Stimulated activated CD8-positive, alpha-beta memory T cell treated with anti-CD3 and anti-CD28 coated beads, Interleukin-7, amount 100 ng/mL, for 4 hours (primary cell): ENCODE measurements around the gene MYO1D.

Source experiments
- DNase-seq, 2 donors: peaks; one replicate each; pipeline ENCODE4 v3.0.0-alpha.2; 2020; ENCODE audit warnings: low read depth in 2 of 2

MYO1D gene

DNA sequence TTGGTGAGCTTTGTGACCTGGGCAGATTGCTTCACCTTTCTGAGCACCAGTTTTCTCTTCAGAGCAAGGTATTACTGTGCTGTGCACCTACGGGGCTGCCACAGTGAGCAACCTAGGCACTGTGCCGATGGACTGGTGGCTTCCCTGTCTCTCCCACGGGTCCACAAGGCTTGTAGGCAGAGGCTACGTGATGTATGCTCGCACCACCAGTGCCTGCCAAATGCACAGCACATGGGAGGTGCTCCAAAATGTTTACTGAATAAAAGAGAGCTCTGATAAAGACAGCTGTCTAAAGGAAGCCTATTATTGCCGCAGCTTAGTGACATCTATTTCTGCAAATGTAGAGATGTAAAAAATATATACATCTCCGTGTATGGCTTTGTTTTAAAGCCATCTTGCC is 251.0 kb downstream of the MYO1D start:
- DNase-seq: no peak

DNA sequence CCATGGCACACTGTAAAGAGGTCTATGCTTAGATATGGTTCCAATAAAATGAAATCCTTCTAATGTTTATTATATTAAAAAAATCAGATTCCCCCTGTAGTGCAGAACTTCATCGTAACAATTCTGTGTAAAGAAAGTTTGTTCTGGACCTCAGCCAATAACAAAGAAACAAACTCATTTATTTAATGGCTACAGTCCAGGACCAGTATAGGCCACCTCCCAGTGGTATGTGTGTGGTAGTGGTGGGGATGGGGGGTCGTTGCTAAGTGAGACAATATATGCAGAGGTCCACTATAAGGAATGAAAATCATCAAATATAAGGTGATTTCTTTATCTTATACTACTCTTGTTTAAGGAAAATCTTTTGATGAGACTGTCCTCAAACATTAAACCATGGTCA is 253.7 kb downstream of the MYO1D start:
- DNase-seq: no peak

- DNase-seq: no peak
Measured at GRCh38 chr17:32622540-32622939, 254.4 kb downstream of the MYO1D start.

DNA sequence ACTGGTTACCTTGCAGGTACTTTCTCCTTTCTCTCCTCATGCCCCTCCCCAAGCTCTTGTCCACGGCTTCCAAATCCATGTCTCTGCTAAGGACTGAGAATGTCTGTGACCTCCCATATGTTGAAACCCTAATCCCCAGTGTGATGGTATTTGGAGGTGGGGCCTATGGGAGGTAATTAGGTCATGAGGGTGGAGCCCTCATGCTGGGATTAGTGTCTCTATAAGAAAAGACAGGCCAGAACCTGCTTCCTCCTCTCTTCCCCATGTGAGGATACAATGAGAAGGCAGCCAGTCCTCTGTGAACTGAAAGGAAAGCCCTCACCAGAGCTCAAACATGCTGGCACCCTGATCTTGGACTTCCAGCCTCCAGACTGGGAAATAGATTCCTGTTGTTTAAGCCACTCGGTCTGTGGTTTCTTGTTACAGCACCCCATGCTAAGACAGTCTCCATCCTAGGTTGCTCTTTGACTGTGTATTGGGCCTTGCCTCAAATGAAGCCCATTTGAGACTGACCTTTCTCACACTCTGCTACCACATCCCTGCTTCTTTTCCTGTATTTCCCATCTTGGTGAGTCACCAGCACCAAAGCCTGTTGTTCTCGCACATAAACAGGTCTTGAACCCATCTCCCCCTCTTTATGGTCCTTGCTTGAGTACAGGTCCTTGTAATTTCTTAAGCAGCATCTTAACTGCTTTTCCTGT is 255.2 kb downstream of the MYO1D start:
- DNase-seq: no peak

DNA sequence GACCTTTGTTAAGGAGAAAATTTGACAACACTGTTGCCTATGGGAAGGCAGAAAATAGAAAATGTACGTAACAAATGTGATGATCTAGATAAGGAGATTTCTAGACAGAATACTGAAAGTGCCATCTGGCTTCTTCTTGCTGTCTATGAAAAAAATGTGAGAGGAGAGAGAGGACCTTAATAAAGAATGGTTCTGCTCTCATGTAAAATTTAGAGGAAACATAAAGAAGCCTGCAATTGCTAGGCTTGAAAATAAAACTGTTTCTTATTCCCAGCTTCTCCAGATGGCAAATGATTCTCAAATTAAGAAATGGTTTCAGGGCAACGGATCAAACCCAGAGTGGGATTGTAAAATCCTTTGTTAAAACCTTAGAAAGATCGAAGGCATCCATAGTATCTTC is 261.6 kb downstream of the MYO1D start:
- DNase-seq: no peak

DNA sequence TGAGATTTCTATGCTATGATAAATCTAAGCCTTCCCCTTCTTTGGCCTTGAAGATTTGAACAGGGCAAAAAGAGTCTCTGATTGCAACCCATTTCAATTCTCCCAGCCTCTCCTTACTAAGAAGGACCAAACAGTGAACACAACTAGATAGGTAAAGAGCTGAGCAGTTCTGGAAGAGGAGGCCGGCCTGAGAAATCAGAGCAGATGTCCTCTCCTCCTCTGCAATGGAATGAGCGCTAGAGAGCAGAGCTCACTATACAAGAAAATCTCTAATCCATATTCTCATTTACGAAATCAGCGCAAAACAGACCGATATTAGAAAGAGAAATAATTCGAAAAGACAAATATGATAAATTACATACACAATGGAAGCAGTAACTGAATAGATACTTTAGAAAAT is 266.0 kb downstream of the MYO1D start:
- DNase-seq: no peak

GRCh38 chr17:32609884-32610650 is 266.9 kb downstream of the MYO1D start:
- no peak for DNase-seq

GRCh38 chr17:32609085-32609484 is 267.8 kb downstream of the MYO1D start:
- DNase-seq: peak; percentile 36 to 43

GRCh38 chr17:32608267-32608666 is 268.7 kb downstream of the MYO1D start:
- DNase-seq: no peak

DNA sequence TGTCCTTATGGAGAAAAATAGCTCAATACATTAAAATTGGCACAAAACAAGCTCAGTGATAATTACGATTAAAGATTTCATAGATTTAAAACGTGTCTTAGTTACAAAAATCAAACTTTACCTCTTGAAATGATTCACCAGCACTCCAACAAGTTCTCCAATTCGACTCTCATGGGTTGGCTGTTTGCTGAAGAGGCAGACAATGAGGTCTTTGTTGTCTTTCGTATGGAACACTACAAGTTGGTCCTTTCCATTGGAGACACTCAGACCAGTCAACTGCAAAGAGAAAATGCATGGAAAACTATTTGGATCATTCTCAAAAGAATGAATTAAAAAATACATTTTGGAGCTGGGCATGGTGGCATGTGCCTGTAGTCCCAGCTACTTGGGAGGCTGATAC is 272.0 kb downstream of the MYO1D start:
- no peak for DNase-seq

GRCh38 chr17:32602396-32602795 is 274.5 kb downstream of the MYO1D start:
- DNase-seq: no peak

GRCh38 chr17:32601866-32602265 is 275.1 kb downstream of the MYO1D start:
- no peak for DNase-seq

- DNase-seq: no peak
Measured at GRCh38 chr17:32596628-32597027, 280.3 kb downstream of the MYO1D start.

DNA sequence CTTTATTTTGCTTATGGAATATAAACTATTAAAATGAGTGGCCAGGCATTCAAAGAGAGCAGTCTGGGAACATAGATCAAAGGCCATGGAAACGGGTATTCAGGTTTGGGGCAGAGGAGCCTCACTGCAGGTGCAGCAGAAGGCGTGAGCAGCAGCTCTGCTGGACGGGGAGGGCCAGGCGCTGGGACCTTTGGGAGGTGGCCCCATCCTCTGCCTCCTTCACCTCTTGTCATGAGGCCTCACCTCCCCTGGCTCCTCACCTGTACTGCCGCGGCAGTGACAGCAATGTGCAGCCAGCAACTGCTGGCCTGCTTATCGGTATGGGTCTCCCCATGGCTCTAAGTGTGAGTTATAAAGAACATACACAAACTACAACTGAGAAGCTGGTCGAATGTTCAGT is 280.7 kb downstream of the MYO1D start:
- no peak for DNase-seq

- no peak for DNase-seq
Measured at GRCh38 chr17:32593003-32593402, 283.9 kb downstream of the MYO1D start.

DNA sequence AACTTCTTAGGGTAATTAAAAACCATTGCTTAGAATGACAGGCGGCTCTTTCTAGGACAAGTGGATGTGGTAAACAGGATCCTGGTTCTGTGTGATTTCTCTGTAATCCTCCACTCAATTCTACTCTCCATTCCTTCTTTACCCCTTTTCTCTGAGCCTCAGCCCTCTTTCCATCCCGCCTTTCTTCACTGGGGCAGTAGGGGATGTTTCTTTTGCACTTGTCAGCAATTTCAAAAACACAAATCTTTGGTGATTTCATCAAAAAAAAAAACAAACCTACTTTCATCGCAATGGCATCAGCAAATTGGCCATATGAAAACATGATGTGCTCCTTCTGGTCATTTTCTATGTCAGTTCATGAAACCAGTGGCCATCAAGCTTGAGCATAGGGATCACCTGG is 285.5 kb downstream of the MYO1D start:
- DNase-seq: no peak

GRCh38 chr17:32590974-32591373 is 285.9 kb downstream of the MYO1D start:
- no peak for DNase-seq

DNA sequence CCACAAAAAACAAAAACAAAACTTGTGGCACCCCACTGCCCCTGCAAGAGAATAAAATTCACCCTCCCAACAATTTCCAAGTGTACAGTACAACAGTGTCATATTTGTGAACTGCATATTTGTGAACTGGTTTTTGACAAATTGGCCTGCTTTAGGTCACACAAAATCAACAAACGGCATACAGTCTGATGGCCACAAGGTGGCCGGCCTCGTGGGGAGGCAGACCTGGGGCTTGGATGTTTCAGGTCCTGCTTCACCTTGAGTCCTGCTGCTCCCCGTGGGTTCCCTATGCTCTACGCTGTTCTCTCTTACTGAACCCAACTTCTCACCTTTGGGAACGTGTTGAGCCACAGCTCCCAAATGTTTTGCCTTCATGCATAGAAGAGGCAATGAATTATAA is 287.9 kb downstream of the MYO1D start:
- no peak for DNase-seq

DNA sequence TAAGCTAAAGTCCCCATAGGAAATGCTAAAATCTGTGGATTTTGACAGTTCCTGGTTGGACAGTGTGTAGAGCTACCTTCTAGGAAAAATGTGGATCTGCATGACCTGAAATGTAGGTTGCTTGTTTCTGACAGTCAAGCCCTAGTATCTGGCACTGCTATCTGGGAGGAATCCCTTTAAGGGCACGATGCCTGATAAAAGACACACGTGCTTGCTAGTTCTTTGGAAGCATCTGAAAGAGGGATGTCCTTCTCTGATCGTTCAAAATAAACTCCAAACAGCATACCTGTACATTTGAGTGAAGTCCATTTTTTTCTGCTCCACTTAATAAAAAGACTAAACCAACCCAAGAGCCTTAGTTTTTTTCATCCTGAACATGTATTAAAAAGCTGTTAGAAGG is 288.8 kb downstream of the MYO1D start:
- DNase-seq: no peak

- no peak for DNase-seq
Measured at GRCh38 chr17:32586666-32587065, 290.3 kb downstream of the MYO1D start.

DNA sequence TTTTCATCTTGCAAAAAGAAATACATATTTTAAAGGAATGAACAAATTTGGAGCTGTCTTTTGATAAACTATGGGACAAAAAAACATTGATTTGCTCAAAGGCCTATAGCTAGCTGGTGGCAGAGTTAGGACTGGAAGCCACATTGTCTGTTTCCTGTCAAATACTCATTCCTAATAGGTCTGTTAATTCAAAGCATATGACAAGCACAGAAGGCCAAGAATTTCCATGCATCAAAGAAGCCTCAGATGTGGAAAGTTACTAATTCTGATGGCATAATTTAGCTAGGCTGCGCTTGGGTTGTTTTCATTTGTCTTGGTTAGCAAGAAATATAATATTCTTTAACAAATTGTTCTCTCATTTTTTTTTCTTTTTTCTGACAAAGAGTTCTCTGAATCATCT is 292.1 kb downstream of the MYO1D start:
- no peak for DNase-seq

- no peak for DNase-seq
Measured at GRCh38 chr17:32583053-32583452, 293.9 kb downstream of the MYO1D start.

DNA sequence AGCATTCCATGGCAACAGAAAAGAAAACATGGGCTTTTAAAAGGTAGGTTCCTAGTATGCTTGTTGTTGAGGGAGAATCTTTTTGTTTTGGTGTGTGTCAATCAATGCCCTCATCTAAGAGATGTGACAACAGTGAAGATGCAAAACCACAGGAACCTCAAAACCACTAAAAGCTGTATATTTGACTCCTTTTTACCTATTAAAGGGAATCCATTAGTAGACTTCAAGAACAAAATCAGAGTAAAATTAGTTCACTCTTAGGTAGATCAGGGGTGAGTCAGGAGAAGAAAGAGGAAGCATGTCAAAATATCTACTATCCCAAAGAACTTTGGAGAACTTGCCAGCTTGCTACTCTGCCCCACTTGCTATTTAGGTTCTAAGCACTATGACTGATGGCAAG is 301.1 kb downstream of the MYO1D start:
- no peak for DNase-seq

DNA sequence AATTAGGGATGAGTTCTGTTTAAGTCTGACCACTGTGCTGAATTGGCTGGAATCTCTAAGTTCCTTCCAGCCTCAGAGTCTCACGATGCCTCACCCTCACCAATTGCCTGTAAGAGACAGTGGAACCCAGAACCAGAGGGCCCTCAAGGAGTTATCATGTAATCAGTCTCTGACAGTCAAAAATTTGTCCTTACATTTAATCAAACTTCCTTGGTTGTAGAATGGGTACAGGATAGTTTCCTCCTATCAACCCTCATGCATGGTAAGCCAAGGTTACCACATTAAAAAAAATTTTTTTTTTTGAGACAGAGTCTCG is 306.9 kb downstream of the MYO1D start:
- no peak for DNase-seq
